ENCODE data around the gene TNIK. TPM values are rescaled to one million over a fixed set of nuclear protein-coding genes. Genes with fewer than 3 reads are reported as not detected.

Gene TNIK
- polyA plus RNA-seq, 1 of the 3 experiments (the other 2 are of a cell fraction) = 19.4 TPM

DNA sequence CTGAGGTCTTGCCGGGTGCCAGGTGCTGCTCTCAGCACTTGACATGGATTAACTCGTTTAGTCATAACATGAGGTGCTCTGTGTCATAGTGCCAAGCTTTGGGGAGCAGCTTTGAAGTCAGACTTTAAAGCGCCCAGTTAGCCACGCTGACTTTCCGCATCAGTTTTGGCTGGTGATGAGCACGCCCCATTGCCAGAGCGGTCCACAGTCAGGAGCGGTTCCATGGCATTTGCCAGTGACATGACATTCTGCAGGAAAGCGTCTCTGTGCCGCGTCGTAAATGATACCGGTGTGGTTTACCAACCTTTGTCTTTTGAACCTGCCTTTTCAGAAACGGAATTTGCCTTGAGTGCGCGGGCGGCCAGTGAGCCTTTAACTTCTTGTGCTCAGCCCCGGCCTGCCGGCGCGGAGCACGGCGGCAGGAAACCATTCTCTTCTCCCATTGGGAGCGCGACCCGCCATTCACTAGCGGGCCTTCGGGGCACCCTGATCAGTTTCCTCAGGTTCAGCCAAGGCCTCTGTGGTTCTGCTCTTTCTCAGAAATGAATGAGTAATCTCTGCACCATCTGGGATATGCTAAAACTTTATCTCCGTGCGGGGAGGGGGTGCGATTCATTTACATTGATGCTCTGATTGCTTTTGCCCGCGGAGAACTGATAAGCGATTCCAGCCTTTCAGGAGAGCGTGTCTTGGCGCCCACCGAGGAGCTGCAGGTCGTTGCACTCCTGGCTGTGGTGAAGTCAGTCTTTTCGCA, 432.0 kb downstream of the TNIK start (continued):
- TF ChIP-seq MXI1 (IDR thresholded peaks at IDR 0.05; ENCODE audit: low read depth, low read length) (0 out of 2 replicates have a peak, but pooled peaks have one; percentile 13), NRF1 (IDR thresholded peaks at IDR 0.05; ENCODE audit: low read depth, low read length) (no peak), RAD21 (IDR thresholded peaks at IDR 0.05; ENCODE audit: low read length) (no peak), EZH2phosphoT487 (IDR thresholded peaks at IDR 0.05; ENCODE audit: borderline replicate concordance, low read depth) (no peak), CHD2 (IDR thresholded peaks at IDR 0.05; ENCODE audit: low read length, partially characterized antibody) (peak; percentile 14), EP300 (IDR thresholded peaks at IDR 0.05; ENCODE audit: borderline replicate concordance in 1 of 2, low read depth in 1 of 2, low read length in 1 of 2) (peak; percentile 22 to 90; a peak in 2 of 4 replicates), SIN3A (IDR thresholded peaks at IDR 0.05; ENCODE audit: borderline replicate concordance, low read depth, low read length) (no peak), FOXM1 (IDR thresholded peaks at IDR 0.05; ENCODE audit: low read depth) (no peak), SMC3 (IDR thresholded peaks at IDR 0.05; ENCODE audit: low read depth, low read length) (no peak), YY1 (IDR thresholded peaks at IDR 0.05; ENCODE audit: low read depth) (peak; percentile 53; the same call in 1 of the 2 replicates)
- TF ChIP-seq, protein P1, sequence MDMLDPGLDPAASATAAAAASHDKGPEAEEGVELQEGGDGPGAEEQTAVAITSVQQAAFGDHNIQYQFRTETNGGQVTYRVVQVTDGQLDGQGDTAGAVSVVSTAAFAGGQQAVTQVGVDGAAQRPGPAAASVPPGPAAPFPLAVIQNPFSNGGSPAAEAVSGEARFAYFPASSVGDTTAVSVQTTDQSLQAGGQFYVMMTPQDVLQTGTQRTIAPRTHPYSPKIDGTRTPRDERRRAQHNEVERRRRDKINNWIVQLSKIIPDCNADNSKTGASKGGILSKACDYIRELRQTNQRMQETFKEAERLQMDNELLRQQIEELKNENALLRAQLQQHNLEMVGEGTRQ (IDR thresholded peaks at IDR 0.05; ENCODE audit: borderline replicate concordance, low read depth, low read length) = no peak

DNA sequence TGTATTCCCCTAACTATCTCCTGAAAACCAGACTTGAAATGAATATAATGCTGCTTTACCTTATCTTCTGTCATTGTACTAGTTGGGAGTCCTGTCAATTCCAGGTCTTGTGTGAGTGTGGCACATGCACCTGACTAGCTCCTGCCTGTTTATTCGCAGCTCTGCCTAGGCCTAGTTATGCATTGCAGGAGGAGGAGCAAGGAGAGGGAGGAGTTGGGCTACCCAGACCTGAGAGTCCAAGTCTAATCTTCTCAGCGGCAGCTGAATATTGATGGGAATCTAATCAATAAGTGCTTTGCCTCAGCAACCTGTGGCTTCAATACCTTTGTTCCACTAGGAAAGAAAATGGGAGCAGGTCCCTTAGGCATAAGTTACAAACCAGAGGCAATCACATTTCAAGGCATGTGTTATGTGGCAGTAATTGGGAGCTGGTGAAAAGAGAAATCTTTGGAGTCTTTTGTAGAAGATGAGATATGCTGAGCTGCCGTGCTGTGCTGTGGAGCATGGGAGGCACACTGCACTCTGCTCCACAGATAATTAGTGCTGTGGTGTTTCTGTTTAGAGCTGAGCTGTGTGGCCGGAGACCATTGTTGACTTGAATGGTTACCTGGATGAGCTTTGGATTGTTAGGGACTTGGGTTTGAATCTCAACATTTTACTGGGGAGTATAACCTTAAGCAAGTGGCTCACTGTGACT, 433.5 kb downstream of the TNIK start, which contains the start of gene SLC2A2:
Gene SLC2A2 (minus strand): TSS at position 124 of the 697 bp plus-strand sequence. CDS start 50 bp downstream, at position 74.
- no peaks in the 10 kb centered on the region for H3K27me3 ChIP-seq (ENCODE audit: insufficient read depth)
- TF ChIP-seq YY1 (IDR thresholded peaks at IDR 0.05; ENCODE audit: low read depth) (no peak), CHD2 (IDR thresholded peaks at IDR 0.05; ENCODE audit: low read length, partially characterized antibody) (no peak), RXRA (IDR thresholded peaks at IDR 0.05; ENCODE audit: borderline replicate concordance, low read depth) (no peak), NRF1 (IDR thresholded peaks at IDR 0.05; ENCODE audit: low read depth, low read length) (no peak), GATA2 (CRISPR knock-in tag; IDR thresholded peaks at IDR 0.05) (no peak), SIN3A (IDR thresholded peaks at IDR 0.05; ENCODE audit: borderline replicate concordance, low read depth, low read length) (no peak), TEAD4 (IDR thresholded peaks at IDR 0.05; ENCODE audit: borderline replicate concordance, insufficient read depth) (no peak), SMC3 (IDR thresholded peaks at IDR 0.05; ENCODE audit: low read depth, low read length) (no peak)
- TF ChIP-seq, protein P2, sequence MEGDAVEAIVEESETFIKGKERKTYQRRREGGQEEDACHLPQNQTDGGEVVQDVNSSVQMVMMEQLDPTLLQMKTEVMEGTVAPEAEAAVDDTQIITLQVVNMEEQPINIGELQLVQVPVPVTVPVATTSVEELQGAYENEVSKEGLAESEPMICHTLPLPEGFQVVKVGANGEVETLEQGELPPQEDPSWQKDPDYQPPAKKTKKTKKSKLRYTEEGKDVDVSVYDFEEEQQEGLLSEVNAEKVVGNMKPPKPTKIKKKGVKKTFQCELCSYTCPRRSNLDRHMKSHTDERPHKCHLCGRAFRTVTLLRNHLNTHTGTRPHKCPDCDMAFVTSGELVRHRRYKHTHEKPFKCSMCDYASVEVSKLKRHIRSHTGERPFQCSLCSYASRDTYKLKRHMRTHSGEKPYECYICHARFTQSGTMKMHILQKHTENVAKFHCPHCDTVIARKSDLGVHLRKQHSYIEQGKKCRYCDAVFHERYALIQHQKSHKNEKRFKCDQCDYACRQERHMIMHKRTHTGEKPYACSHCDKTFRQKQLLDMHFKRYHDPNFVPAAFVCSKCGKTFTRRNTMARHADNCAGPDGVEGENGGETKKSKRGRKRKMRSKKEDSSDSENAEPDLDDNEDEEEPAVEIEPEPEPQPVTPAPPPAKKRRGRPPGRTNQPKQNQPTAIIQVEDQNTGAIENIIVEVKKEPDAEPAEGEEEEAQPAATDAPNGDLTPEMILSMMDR (IDR thresholded peaks at IDR 0.05) = no peak
- TF ChIP-seq, protein P3, sequence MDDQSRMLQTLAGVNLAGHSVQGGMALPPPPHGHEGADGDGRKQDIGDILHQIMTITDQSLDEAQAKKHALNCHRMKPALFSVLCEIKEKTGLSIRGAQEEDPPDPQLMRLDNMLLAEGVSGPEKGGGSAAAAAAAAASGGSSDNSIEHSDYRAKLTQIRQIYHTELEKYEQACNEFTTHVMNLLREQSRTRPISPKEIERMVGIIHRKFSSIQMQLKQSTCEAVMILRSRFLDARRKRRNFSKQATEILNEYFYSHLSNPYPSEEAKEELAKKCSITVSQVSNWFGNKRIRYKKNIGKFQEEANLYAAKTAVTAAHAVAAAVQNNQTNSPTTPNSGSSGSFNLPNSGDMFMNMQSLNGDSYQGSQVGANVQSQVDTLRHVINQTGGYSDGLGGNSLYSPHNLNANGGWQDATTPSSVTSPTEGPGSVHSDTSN (IDR thresholded peaks at IDR 0.05) = no peak
- 0 out of 2 replicates have a peak within 1 kb of the TSS, but pooled peaks have one; percentile 79 for H3K9ac ChIP-seq
- H3K9me2 ChIP-seq = no peaks in the 10 kb centered on the region
- H4K20me1 ChIP-seq (ENCODE audit: insufficient read depth) = no peaks in the 10 kb centered on the region
- H2AFZ ChIP-seq (ENCODE audit: low read depth) = peak within 1 kb of the TSS; percentile 38; the same call in 1 of the 2 replicates
- H3K27ac ChIP-seq (ENCODE audit: low read depth in 2 of 2, low read length in 1 of 2) = peak within 1 kb of the TSS in 1 of 2 experiments; percentile 96; a peak in 3 of 4 replicates
- peaks cover 24% of the 10 kb centered on the region for H3F3A ChIP-seq (replicated peaks; ENCODE audit: insufficient read depth)
- no peaks in the 10 kb centered on the region for H3K79me2 ChIP-seq (ENCODE audit: insufficient read depth)
- DNase-seq = no peak
- WGBS (ENCODE audit: low lambda C conversion rate) = 100% methylated on average over 2 of the region's 4 CpGs
- H3K4me2 ChIP-seq = peak within 1 kb of the TSS; percentile 77; the same call in 1 of the 2 replicates
- H3K4me1 ChIP-seq (ENCODE audit: control insufficient read depth in 1 of 2, insufficient read depth in 2 of 2, low read depth in 1 of 2, low read length in 1 of 2) = peaks cover 8 to 14% of the 10 kb centered on the region in 2 experiments; a peak in 2 of 4 replicates
- ChIA-PET CTCF (interaction anchor here (1.0 to 1.1 kb wide), 2 partner anchors 65 to 746 kb away, joined by 4 read pairs; no protein-coding TSS in a partner anchor), POLR2A (no interaction called here)
- H3K4me3 ChIP-seq (ENCODE audit: low read depth in 2 of 2, low read length in 1 of 2) = no peak within 1 kb of the TSS
- no peaks in the 10 kb centered on the region for H3K9me3 ChIP-seq
- no peaks in the 10 kb centered on the region for H3K36me3 ChIP-seq (replicated peaks in 1 of 2; ENCODE audit: control insufficient read depth in 1 of 2, insufficient read depth in 2 of 2, low read length in 1 of 2)
